Natural killer cell (primary cell): Measurements from ENCODE around the gene CSHL1. TPM values are rescaled to one million over a fixed set of nuclear protein-coding genes. Genes with fewer than 3 reads are reported as not detected.
"Not testable (repeated sequence)": the region's sequence is repeated elsewhere in the genome, so short reads cannot be mapped to it uniquely, and the experiment has no call there.

Experiments
- ATAC-seq, 3 donors: fragments of 150-1000 bp in 2 of 3; fragments of 200-7000 bp in 1 of 3; cut with Tn5 transposase; 1 replicate in 1 of 3; 2 replicates in 2 of 3; pipeline ENCODE4 v1.10.0; 2021; ENCODE audit warnings: mild to moderate bottlenecking in 2 of 3, moderate library complexity in 2 of 3
- DNase-seq, 2 donors: peaks; one replicate each; pipeline versions ENCODE4 v3.0.0 to v3.0.0-alpha.2; 2013 to 2021; ENCODE audit warnings: mixed read lengths in 1 of 2
- H3K27ac ChIP-seq: one replicate; pipeline ENCODE4 v1.5.1; 2013; ENCODE audit warnings: mild to moderate bottlenecking, low read length
- H3K27me3 ChIP-seq: one replicate; pipeline ENCODE4 v1.6.1; 2013; ENCODE audit warnings: low read length; ENCODE audit not compliant: control insufficient read depth, insufficient read depth
- H3K36me3 ChIP-seq: one replicate; pipeline ENCODE4 v1.6.1; 2013; ENCODE audit warnings: low read length; ENCODE audit not compliant: control insufficient read depth, insufficient read depth
- H3K4me1 ChIP-seq: one replicate; pipeline ENCODE4 v1.6.1; 2013; ENCODE audit warnings: low read length; ENCODE audit not compliant: control insufficient read depth, insufficient read depth
- H3K4me3 ChIP-seq: one replicate; pipeline ENCODE4 v1.5.1; 2013; ENCODE audit warnings: low read length
- H3K9me3 ChIP-seq: one replicate; pipeline ENCODE4 v1.6.1; 2013; ENCODE audit warnings: low read length; ENCODE audit not compliant: control insufficient read depth, insufficient read depth
- H3K27ac Mint-ChIP-seq, 2 donors: one replicate each; pipeline ENCODE4 v1.8.0; 2022; ENCODE audit warnings: mild to moderate bottlenecking in 2 of 2, mixed read lengths in 2 of 2, moderate library complexity in 1 of 2
- H3K27me3 Mint-ChIP-seq, 2 donors: one replicate each; pipeline ENCODE4 v1.8.0; 2022; ENCODE audit warnings: low read depth in 2 of 2, mixed read lengths in 2 of 2
- H3K36me3 Mint-ChIP-seq: one replicate; pipeline ENCODE4 v1.8.0; 2022; ENCODE audit warnings: mixed read lengths
- H3K4me1 Mint-ChIP-seq, 2 donors: one replicate each; pipeline ENCODE4 v1.8.0; 2022; ENCODE audit warnings: mixed read lengths in 2 of 2
- H3K4me3 Mint-ChIP-seq: one replicate; pipeline ENCODE4 v1.8.0; 2022; ENCODE audit warnings: mild to moderate bottlenecking, moderate library complexity, mixed read lengths
- H3K9me3 Mint-ChIP-seq, 2 donors: one replicate each; pipeline ENCODE4 v1.8.0; 2022; ENCODE audit warnings: mixed read lengths in 2 of 2
- WGBS: methylation state at CpG from one replicate; pipeline ENCODE4 v1.1.7; 2013; ENCODE audit warnings: missing lambda C conversion rate; ENCODE audit not compliant: insufficient coverage; 5-methylcytosine and 5-hydroxymethylcytosine counted together
- intact Hi-C: fragments of 100-400 bp; cut with micrococcal nuclease; formaldehyde crosslinking; loops from one replicate; pipeline ENCODE4 v1.14.2; 2022
- total RNA-seq, 4 donors: library from RNA; stranded (reverse); fragments of 120-200 nt in 1 of 4; gene quantifications; one replicate each; pipeline versions ENCODE4 v1.2.3 to v1.2.4, GENCODE V29; 2013 to 2022
- TF ChIP-seq, protein P1 (sequence below): fragments of 200-600 bp; IDR thresholded peaks from one replicate; pipeline ENCODE4 v1.8.0; 2022; ENCODE audit warnings: antibody characterized with exemption

CSHL1 gene
- total RNA-seq, 3 donors from 2014 or later (not counting 1 experiment from before 2014, with no cell fraction given): not detected

DNA sequence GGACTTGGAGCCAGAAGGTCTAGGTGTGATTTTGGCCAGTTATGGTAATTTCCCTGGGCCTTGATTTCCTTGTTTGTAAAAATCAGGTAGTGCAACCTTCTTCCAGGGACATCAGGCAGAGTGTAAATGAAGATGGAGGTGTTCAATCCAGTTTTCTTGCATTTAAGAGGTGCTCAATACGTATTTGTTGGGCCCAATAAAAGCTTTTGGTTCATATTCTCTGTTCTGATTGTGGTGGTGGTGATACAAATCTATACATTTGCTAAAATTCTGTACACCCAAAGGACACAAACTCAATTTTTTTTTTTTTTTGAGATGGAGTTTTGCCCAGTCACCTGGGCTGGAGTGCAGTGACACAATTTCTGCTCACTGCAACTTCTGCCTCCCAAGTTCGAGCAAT lies 15.1 kb upstream of the CSHL1 start:
- Histone ChIP-seq H3K4me1 (peaks cover 24% of the 10 kb centered on the region), H3K36me3 (peaks cover 14% of the 10 kb centered on the region), H3K27ac (peak overlapping the region; percentile 53), H3K27me3 (no peaks in the 10 kb centered on the region), H3K4me3 (no peak overlapping the region), H3K9me3 (no peaks in the 10 kb centered on the region)
- intact Hi-C loops: no loop called here
- no peaks in the 10 kb centered on the region for H3K9me3 Mint-ChIP-seq
- 91% methylated on average over 1 of the region's 2 CpGs for WGBS
- peaks cover 0 to 13% of the 10 kb centered on the region in 2 donors for H3K4me1 Mint-ChIP-seq
- DNase-seq: no peak
- no peak overlapping the region for H3K4me3 Mint-ChIP-seq
- no peaks in the 10 kb centered on the region for H3K27me3 Mint-ChIP-seq
- no peak overlapping the region for H3K27ac Mint-ChIP-seq
- TF ChIP-seq, protein P1, sequence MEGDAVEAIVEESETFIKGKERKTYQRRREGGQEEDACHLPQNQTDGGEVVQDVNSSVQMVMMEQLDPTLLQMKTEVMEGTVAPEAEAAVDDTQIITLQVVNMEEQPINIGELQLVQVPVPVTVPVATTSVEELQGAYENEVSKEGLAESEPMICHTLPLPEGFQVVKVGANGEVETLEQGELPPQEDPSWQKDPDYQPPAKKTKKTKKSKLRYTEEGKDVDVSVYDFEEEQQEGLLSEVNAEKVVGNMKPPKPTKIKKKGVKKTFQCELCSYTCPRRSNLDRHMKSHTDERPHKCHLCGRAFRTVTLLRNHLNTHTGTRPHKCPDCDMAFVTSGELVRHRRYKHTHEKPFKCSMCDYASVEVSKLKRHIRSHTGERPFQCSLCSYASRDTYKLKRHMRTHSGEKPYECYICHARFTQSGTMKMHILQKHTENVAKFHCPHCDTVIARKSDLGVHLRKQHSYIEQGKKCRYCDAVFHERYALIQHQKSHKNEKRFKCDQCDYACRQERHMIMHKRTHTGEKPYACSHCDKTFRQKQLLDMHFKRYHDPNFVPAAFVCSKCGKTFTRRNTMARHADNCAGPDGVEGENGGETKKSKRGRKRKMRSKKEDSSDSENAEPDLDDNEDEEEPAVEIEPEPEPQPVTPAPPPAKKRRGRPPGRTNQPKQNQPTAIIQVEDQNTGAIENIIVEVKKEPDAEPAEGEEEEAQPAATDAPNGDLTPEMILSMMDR: no peak
- ATAC-seq: no peak
- H3K36me3 Mint-ChIP-seq: no peaks in the 10 kb centered on the region

DNA sequence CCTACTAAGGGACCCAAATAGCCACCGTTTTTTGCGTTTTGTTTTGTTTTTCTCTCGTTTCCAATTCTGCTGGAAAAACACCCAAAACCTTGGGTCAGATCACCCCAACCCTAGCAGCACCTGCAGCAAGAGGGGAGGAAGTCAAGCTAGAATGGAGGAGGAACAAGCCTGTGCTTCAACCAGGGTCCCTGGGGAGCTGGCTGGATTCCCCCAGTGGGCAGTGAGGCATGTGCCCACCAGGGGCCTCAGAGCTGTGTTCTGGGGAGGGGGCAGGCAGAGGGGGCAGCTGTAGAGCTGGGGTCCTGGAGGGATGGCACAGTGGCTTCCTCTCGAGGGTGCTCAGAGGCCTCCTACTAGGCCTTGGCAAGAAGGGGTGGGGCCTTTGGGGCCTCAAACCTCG lies 14.6 kb upstream of the CSHL1 start:
- H3K27me3 ChIP-seq: no peaks in the 10 kb centered on the region
- TF ChIP-seq, protein P1: no peak
- H3K27me3 Mint-ChIP-seq: no peaks in the 10 kb centered on the region
- H3K4me1 ChIP-seq: peaks cover 20% of the 10 kb centered on the region
- peaks cover 14% of the 10 kb centered on the region for H3K36me3 ChIP-seq
- intact Hi-C loops: no loop called here
- H3K4me3 ChIP-seq: no peak overlapping the region
- no peaks in the 10 kb centered on the region for H3K36me3 Mint-ChIP-seq
- ATAC-seq: no peak
- no peak for DNase-seq
- H3K4me3 Mint-ChIP-seq: no peak overlapping the region
- peaks cover 0 to 7% of the 10 kb centered on the region in 2 donors for H3K4me1 Mint-ChIP-seq
- H3K9me3 ChIP-seq: no peaks in the 10 kb centered on the region
- WGBS: 58% methylated on average over 5 of the region's 5 CpGs
- no peaks in the 10 kb centered on the region for H3K9me3 Mint-ChIP-seq
- H3K27ac Mint-ChIP-seq: no peak overlapping the region
- peak overlapping the region; percentile 53 for H3K27ac ChIP-seq

DNA sequence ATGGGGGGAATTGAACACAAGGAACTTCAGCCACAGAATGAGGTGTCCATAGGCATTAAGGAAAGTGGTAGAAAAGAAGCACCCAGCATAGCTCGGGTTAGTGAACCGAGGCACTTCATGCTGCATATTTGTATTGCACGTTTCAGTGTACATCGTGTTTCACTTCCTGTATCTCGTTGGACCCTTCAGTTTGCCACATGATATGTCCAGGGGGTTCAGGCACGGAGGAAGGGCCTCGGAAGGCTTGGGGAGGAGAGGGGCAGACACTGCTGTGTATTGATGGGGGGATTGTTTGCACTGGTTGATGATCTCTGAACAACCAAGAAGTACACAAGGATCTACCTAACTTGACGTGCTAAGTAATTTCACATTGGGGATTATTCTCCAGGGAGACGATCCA lies 11.3 kb upstream of the CSHL1 start:
- ATAC-seq, H3K4me3 ChIP-seq, H3K27me3 ChIP-seq, H3K4me3 Mint-ChIP-seq, H3K9me3 Mint-ChIP-seq, H3K36me3 ChIP-seq, H3K36me3 Mint-ChIP-seq, H3K27ac Mint-ChIP-seq, H3K9me3 ChIP-seq, intact Hi-C loops, DNase-seq, H3K27me3 Mint-ChIP-seq, H3K27ac ChIP-seq: not testable (repeated sequence)
- H3K4me1 ChIP-seq: peaks cover 16% of the 10 kb centered on the region
- 54% methylated on average over 8 of the region's 9 CpGs for WGBS
- peaks cover 8 to 11% of the 10 kb centered on the region in 2 donors for H3K4me1 Mint-ChIP-seq

DNA sequence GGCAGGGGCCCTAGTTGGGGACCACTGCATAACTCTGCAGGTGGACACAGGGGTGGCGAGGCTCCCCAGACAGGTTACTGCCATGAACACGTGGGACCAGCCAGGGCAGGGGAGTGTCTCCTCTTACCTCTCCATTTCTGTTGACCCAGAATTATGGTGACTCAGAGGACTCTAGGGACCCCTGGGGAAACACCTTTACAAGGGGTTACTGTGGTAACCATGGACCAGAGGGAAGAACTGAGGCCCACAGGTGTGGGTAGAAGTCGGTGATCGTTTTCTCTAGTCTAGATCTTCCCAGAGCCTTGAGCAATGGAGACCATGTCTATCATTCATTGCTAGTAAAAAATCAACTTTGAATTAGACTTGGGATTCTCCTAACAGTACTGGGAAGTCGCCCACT lies 9.7 kb upstream of the CSHL1 start:
- DNase-seq, H3K27ac ChIP-seq, H3K9me3 Mint-ChIP-seq, intact Hi-C loops, H3K4me3 ChIP-seq, ATAC-seq, H3K36me3 Mint-ChIP-seq, H3K27me3 Mint-ChIP-seq, H3K4me3 Mint-ChIP-seq, H3K36me3 ChIP-seq, H3K27me3 ChIP-seq, H3K9me3 ChIP-seq, H3K27ac Mint-ChIP-seq: not testable (repeated sequence)
- 68% methylated on average over 5 of the region's 5 CpGs for WGBS
- H3K4me1 Mint-ChIP-seq: peaks cover 8 to 11% of the 10 kb centered on the region in 2 donors
- peaks cover 16% of the 10 kb centered on the region for H3K4me1 ChIP-seq

DNA sequence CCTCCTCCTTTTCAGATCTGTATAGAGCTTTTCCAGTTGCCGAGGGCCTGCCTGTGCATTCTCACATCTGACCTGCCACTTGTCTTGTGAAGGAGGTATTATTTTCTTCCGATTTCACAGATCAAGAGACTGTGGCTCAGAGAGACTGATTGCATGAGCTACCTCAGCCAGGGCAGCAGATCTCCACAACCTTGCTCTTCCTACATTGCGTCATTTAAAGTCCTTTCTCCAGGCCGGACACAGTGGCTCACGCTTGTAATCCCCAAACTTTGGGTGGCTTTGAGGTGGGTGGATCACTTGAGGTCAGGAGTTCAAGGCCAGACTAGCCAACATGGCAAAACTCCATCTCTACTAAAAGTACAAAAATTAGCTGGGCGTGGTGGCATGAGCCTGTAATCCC lies 9.0 kb upstream of the CSHL1 start:
- H3K9me3 ChIP-seq, H3K9me3 Mint-ChIP-seq, intact Hi-C loops, H3K4me3 Mint-ChIP-seq, DNase-seq, H3K27ac ChIP-seq, H3K4me3 ChIP-seq, H3K27me3 Mint-ChIP-seq, H3K36me3 ChIP-seq, H3K27me3 ChIP-seq, ATAC-seq, H3K36me3 Mint-ChIP-seq: not testable (repeated sequence)
- peaks cover 8 to 11% of the 10 kb centered on the region in 2 donors for H3K4me1 Mint-ChIP-seq
- H3K27ac Mint-ChIP-seq: peak overlapping the region in 1 of 2 donors; percentile 68
- 93% methylated on average over 6 of the region's 6 CpGs for WGBS
- peaks cover 19% of the 10 kb centered on the region for H3K4me1 ChIP-seq
